OCI-LY3 (cell line): ENCODE results near the gene CARHSP1.

Experiments used
- H2AFZ ChIP-seq: fragments of 200-600, 300-600 bp; shearing (Covaris generic); 2 replicates; pipeline ENCODE4 v1.6.0; 2014; ENCODE audit warnings: antibody characterized with exemption, low read depth, low read length
- H3K27ac ChIP-seq: fragments of 200-600, 300-600 bp; sonication (generic); 2 replicates; pipeline ENCODE4 v1.5.1; 2014; ENCODE audit warnings: mild to moderate bottlenecking, low read length, moderate library complexity, mixed read lengths
- H3K27me3 ChIP-seq: fragments of 200-600, 300-600 bp; sonication (generic); 2 replicates; pipeline ENCODE4 v1.6.1; 2014; ENCODE audit warnings: low read depth, low read length, mixed read lengths
- H3K36me3 ChIP-seq: fragments of 200-600, 300-600 bp; sonication (generic); replicated peaks from 2 replicates; pipeline ENCODE3; 2014; ENCODE audit warnings: low read depth, low read length, mixed read lengths
- H3K4me1 ChIP-seq: fragments of 300-600, 200-600 bp; sonication (generic); 2 replicates; pipeline ENCODE4 v1.6.1; 2014; ENCODE audit warnings: low read length, mixed read lengths
- H3K4me2 ChIP-seq: fragments of 200-600, 300-600 bp; sonication (generic); 2 replicates; pipeline ENCODE4 v1.6.1; 2014; ENCODE audit warnings: low read length, mixed read lengths
- H3K4me3 ChIP-seq: fragments of 300-600, 200-600 bp; sonication (generic); 2 replicates; pipeline ENCODE4 v1.5.1; 2014; ENCODE audit warnings: antibody characterized with exemption, mild to moderate bottlenecking, low read length, moderate library complexity
- H3K79me2 ChIP-seq: fragments of 300-600, 200-600 bp; shearing (Covaris generic); 2 replicates; pipeline ENCODE4 v1.6.1; 2014; ENCODE audit warnings: mild to moderate bottlenecking, low read length, mixed read lengths
- H3K9ac ChIP-seq: fragments of 300-600, 200-600 bp; shearing (Covaris generic); 2 replicates; pipeline ENCODE4 v1.6.0; 2014; ENCODE audit warnings: mild to moderate bottlenecking, low read length, moderate library complexity
- H3K9me3 ChIP-seq: fragments of 200-600, 300-600 bp; shearing (Covaris generic); 2 replicates; pipeline ENCODE4 v1.6.1; 2014; ENCODE audit warnings: low read length, mixed read lengths; ENCODE audit not compliant: insufficient read depth
- H4K20me1 ChIP-seq: fragments of 200-600, 300-600 bp; sonication (generic); 2 replicates; pipeline ENCODE4 v1.6.1; 2016; ENCODE audit warnings: low read length, mixed read lengths; ENCODE audit not compliant: insufficient read depth
- CTCF ChIP-seq: fragments of 200-600, 300-600 bp; sonication (generic); IDR thresholded peaks from 2 replicates; pipeline ENCODE4 v1.5.1; 2014; ENCODE audit warnings: antibody characterized with exemption, low read length, low read depth
- EZH2phosphoT487 ChIP-seq: fragments of 200-600 bp; shearing (Covaris generic); IDR thresholded peaks from 2 replicates; pipeline ENCODE4 v1.6.1; 2018; ENCODE audit warnings: antibody characterized with exemption, mixed run types, low read depth

Gene CARHSP1

GRCh38 chr16:8855051-8855786, 13.6 kb downstream of the CARHSP1 start:
- TF ChIP-seq CTCF (peak; percentile 35), EZH2phosphoT487 (no peak)
- Histone ChIP-seq H3K9ac (no peak overlapping the region), H3K27ac (no peak overlapping the region)

GRCh38 chr16:8854298-8854948, 14.4 kb downstream of the CARHSP1 start:
- TF ChIP-seq CTCF (no peak), EZH2phosphoT487 (no peak)
- no peaks in the 10 kb centered on the region for H3K27me3 ChIP-seq
- H3K27ac ChIP-seq: no peak overlapping the region
- H3K9me3 ChIP-seq: no peaks in the 10 kb centered on the region
- no peak overlapping the region for H3K9ac ChIP-seq
- peaks cover 5% of the 10 kb centered on the region; the same call in 1 of the 2 replicates for H3K79me2 ChIP-seq
- no peak overlapping the region for H2AFZ ChIP-seq
- no peak overlapping the region for H3K4me3 ChIP-seq
- H3K4me2 ChIP-seq: no peak overlapping the region
- H3K4me1 ChIP-seq: no peaks in the 10 kb centered on the region
- peaks cover 62% of the 10 kb centered on the region for H3K36me3 ChIP-seq
- H4K20me1 ChIP-seq: peaks cover 18% of the 10 kb centered on the region

More at GRCh38 chr16:8855051-8855786, 13.6 kb downstream of the CARHSP1 start:
- Histone ChIP-seq H2AFZ (no peak overlapping the region), H3K36me3 (peaks cover 56% of the 10 kb centered on the region), H4K20me1 (peaks cover 23% of the 10 kb centered on the region), H3K9me3 (no peaks in the 10 kb centered on the region), H3K4me3 (no peak overlapping the region), H3K4me1 (peaks cover under 1% of the 10 kb centered on the region; the same call in 1 of the 2 replicates), H3K79me2 (peaks cover 10% of the 10 kb centered on the region; the same call in 1 of the 2 replicates), H3K4me2 (no peak overlapping the region), H3K27me3 (no peaks in the 10 kb centered on the region)

GRCh38 chr16:8853611-8854010, 15.2 kb downstream of the CARHSP1 start:
- Histone ChIP-seq H4K20me1 (peaks cover 10% of the 10 kb centered on the region; the same call in 1 of the 2 replicates), H3K27ac (no peak overlapping the region), H3K79me2 (no peaks in the 10 kb centered on the region), H3K36me3 (peaks cover 69% of the 10 kb centered on the region), H3K4me2 (no peak overlapping the region), H3K9me3 (no peaks in the 10 kb centered on the region), H3K27me3 (no peaks in the 10 kb centered on the region), H3K9ac (no peak overlapping the region), H2AFZ (no peak overlapping the region), H3K4me3 (no peak overlapping the region), H3K4me1 (no peaks in the 10 kb centered on the region)
- TF ChIP-seq CTCF (no peak), EZH2phosphoT487 (no peak)

- no peaks in the 10 kb centered on the region for H3K9me3 ChIP-seq
- no peak overlapping the region for H3K4me3 ChIP-seq
- peaks cover 68% of the 10 kb centered on the region for H3K36me3 ChIP-seq
- no peaks in the 10 kb centered on the region for H3K4me1 ChIP-seq
- no peak overlapping the region for H2AFZ ChIP-seq
- peaks cover 5% of the 10 kb centered on the region; the same call in 1 of the 2 replicates for H4K20me1 ChIP-seq
- no peak for TF ChIP-seq EZH2phosphoT487
- no peak for TF ChIP-seq CTCF
- H3K9ac ChIP-seq: no peak overlapping the region
- H3K79me2 ChIP-seq: no peaks in the 10 kb centered on the region
- no peak overlapping the region for H3K27ac ChIP-seq
- H3K27me3 ChIP-seq: no peaks in the 10 kb centered on the region
- H3K4me2 ChIP-seq: no peak overlapping the region
These were observed 15.7 kb downstream of the CARHSP1 start for GRCh38 chr16:8853150-8853549.
